NAMALWA (cell line): ENCODE results near the gene SNRPD3.
"Not testable (repeated sequence)": the region's sequence is repeated elsewhere in the genome, so short reads cannot be mapped to it uniquely, and the experiment has no call there.

Experiments
- DNase-seq: peaks from one replicate; pipeline ENCODE4 v3.0.0-alpha.2; 2015; ENCODE audit warnings: low spot score

The SNRPD3 gene

DNA sequence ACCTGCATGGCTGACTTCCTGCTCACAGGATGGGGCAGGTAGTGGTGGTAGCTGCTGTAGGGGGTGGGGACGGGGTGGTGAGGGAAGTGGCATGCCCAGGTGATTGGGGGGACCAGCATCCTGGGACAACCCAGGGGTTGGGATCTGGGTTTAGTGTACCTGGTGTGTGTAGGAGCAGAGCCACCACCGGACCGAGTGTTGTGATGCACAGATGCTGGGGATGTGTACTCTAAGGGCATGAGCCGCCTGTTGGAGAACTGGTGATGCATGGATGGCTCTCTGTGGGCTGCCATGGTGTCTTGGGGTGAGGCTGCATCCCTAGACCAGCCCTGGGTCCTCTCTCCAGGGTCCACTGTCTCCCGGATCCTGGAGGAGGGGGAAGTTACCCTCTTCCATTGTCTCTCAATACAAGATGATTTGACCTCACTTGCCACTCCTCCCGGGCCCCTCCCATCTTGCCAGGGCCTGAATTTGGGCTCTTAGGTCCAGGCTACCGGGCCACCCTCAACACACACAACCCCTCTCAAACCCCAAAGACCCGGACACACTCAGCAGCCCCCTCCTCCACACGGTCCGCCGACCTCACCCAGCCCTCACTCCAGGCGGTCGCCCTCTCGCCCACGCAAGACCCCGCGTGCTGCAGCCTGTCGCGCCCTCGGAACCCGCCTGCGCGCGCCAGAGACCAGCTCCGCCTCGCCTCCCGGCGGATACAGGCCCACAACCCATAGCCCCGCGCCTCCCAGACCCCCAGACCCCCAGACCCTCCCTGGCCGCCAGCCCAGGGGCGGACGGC is 36.5 kb downstream of the SNRPD3 start:
- no peak for DNase-seq

DNA sequence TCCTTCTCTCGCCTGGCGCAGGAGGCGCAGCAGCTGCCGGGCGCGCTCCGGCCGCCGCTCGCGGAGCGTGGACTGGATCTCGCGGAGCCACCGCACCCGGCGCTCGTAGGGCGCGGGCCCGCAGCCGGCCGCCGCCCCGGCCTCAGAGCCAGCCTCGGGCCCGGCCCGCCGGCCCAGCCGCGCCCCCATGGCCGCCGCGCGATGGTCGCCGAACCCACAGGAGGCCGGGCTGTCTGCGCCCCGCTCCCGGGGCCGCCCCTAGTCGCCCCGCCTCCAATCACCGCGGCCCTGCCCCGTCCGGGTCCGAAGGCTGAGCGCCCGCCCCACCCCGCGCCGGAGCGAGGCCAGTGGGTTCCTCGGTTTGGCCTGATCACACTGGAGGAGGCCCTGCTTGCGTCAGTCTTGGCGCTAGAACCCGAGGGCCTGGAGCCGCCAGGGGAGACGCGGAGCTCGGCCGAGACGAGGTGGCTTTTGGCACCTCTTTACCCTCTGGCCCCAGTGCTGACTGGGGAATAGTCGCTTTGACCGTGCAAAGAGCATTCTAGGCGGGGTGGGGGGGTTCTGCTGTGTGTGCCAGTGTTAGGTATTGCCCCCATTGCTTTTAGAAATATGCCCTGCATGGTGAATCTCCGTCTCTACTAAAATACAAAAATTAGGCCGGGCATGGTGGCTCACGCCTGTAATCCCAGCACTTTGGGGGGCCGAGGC is 37.2 kb downstream of the SNRPD3 start, which contains the start of gene LRRC75B:
Gene LRRC75B (minus strand): TSS at position 223 of the 708 bp plus-strand sequence. CDS start 34 bp downstream, at position 189.
- DNase-seq, result no peak

DNA sequence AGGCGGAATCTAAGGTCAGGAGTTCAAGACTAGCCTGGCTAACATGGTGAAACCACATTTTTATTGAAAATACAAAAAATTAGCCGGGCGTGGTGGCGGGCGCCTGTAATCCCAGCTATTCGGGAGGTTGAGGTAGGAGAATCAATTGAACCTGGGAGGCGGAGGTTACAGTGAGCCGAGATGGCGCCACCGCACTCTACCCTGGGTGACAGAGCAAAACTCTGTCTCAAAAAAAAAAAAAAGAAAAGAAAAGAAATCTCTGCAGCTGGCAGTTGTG is 37.7 kb downstream of the SNRPD3 start:
- DNase-seq, result not testable (repeated sequence)

DNA sequence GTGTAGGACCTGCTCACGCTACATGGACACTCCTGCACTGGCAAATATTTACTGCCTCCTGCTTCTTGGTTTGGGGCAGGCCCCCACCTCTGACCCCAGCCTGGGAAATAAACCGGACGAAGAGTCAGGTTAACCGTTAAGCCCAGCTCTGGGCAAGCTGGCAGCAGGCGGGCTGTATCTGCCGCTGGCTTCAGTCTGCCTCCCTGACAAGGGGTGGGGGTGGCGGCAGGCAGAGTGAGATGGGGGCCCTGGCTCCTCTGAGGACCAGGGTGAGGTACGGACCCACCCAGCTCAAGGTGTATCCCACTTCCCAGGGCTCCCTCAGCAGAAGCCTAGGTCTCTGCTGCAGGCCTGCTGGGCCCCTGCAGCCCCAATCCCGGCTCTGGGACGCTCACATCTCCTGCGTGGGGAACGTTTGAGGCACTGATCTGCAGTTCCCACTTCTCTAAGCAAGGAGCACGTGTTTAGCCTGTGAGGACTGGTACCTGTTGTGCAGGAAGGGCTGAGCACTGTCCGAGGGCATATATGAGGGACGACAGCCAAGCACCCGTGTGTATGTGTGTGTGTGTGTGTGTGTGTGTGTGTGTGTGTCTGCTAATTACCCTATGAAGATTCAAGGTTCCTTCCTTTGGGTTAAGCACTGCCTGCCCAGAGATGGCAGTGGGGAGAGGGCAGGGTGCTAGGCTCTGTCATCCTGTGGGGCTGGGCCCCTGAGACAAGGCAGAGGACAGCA is 38.2 kb downstream of the SNRPD3 start:
- no peak for DNase-seq

DNA sequence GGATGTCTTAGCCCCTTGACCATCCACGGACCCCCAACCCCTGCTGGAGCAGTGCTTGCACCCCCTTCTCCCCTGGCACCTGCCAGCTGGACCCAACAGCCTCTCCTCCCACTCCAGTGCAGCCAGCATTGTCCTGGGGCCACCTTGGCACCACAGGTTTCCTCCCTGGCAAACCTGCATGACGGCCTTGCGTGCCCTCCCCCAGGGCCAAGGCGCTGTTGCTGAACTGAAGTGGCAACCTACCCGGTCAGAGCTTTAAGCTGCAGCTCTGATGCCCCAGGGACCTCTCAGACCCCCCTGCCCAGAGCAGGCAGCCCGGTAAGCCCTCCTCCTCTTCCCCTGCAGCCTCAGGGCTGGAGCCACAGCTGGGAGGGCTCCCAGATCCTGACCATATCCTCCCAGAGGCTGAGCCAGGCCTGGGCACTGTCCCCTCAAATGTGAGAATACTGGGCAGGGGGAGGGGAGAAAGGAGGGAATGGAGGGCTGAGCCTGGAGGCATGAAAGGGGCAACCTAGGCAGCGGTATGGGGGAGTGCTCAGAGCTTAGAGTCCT is 38.8 kb downstream of the SNRPD3 start:
- no peak for DNase-seq

DNA sequence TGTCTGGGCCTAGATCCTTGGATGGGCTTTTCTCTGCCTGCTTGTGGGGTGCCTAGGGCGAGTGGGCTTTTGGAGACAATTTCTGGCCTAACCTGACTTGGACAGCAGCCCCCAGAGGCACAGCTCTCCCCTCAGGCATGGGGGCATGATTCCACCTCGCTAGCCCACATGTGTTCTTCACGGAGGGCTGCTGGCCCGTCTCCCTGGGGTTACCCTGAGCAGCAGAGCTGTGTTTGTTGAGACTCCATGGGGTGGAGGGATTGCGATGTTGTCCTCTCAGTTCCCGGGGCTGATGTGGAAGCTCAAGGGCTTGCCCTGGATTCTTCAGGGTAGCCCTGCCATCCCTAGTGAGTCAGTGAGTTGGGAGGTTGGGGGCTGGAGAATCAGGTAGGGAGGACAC is 39.4 kb downstream of the SNRPD3 start:
- DNase-seq, result no peak

DNA sequence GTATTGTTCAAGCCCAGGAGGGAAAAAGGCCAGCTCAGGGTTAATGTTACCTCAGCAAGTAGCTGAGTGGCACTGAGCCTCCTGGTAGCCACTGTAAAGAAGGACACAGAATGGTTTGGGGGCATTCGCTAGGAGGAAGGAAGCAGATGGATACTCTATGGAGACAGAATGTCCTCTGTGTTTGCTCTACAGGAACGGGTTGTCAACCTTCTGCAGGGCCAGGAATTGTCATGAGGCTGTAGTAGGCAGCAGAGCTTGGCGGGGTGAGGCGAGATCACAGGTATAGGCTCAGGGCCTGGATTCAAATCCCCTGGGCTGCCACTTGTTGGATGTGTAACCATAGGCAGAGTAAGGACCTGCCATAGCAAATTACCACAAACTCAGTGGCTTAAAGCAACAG is 40.1 kb downstream of the SNRPD3 start:
- DNase-seq, result no peak

DNA sequence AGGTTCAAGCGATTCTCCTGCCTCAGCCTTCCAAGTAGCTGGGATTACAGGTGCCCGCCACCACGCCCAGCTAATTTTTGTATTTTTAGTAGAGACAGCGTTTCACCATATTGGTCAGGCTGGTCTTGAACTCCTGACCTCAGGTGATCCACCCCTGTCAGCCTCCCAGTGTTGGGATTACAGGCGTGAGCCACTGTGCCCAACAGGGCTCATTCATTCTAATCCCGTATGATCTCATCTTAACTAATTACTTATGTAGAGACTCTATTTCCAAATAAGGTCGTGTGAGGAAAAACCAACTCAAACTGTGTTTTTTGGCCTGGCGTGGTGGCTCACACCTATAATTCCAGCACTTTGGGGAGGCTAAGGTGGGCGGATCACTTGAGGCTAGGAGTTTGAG is 41.3 kb downstream of the SNRPD3 start:
- DNase-seq, result not testable (repeated sequence)

DNA sequence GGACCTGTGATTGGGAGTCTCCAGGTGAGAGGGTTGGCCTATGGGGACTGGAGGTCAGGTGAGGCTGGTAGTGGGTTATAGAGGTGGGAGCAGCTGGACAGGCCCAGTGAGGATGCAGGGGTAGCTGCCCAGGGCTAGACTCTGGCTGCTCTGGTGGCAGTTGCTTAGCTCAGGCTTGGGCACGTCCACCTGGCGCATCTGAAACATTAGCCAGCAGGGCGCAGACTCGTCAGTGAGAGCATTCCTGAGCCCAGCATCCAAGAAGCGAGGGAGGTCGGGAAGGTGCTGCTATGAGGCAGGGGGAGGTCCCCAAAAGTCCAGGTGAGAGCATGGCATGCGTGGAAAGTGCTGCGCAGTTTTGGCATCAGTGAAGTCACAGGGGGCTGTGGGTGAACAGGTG is 43.7 kb downstream of the SNRPD3 start:
- no peak for DNase-seq

DNA sequence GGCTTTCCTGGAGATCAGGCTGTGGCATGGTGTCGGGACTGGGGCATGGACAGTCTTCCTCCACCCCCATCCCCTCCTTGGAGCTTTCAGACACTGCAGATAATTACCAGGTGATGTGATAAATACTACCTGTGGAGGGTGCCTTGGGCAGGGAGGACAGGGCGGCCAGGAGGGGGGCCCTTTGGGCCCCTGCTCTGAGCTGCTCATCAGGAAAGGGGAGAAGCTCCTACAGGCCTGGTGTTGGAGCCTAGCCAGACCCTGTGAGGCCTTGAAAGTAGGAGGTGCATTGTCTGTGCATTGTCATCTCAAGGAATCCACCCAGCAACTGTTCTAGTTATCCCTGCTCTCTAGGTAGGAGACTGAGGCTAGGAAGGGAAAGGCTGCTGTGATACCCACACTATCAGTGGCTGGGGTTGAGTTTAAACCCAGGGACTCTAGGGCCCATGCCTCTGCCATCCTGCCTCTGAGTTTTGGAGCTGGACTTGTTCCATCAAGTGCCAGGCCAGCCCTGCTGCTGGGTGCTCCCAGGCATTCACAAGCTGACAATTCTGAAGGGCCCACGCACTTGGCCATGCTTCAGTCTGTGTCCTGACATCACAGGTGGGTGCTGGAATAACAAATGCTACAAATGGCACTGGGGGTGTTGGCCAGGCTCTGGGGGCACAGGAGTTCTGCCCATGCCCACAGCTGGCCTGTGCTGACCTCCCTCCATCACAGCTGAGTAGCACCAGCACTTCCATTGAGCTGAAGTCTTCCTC is 44.3 kb downstream of the SNRPD3 start:
- DNase-seq, result not testable (repeated sequence)

DNA sequence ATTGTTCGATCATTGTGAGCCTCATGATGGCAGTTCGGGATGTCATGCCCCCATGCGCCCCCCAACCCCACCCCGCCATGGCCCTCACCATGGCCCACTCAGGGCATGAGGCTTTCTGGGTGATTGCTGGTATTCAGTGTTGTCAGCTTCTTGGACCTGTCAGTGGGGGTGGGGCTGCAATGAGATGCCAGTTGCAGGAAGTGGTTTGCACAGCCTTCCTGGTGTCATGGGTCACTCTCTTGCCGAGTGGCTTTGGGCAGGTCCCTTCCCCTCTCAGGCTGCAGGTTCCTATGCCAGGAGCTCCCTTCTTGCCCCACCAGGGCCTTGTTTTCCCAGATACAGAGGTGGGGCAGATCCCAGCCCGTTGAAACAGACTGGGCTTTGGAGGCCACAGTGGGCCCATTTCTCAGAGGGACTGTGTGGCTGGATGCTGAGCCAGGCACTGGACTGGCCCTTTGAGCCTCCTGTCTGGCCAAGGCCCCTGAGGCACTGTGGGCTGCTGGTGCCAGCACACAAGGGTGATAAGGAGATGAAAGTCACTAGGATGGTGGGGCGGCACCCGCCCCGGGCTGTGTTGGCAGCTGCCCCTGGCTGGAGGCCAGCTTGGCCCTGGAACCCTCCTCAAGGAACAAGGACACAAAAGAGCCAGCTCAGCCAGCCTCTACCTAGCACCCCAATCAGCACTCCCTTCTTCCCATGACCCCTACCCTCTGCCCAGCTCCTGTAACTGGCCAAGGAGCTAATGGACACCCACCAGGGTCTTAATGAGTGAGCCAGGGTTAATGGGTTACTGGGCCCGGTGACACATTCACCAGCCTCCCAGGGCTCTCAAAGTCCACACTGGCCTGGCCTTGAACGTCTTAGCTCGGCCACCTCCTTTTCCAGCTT is 45.7 kb downstream of the SNRPD3 start:
- no peak for DNase-seq

DNA sequence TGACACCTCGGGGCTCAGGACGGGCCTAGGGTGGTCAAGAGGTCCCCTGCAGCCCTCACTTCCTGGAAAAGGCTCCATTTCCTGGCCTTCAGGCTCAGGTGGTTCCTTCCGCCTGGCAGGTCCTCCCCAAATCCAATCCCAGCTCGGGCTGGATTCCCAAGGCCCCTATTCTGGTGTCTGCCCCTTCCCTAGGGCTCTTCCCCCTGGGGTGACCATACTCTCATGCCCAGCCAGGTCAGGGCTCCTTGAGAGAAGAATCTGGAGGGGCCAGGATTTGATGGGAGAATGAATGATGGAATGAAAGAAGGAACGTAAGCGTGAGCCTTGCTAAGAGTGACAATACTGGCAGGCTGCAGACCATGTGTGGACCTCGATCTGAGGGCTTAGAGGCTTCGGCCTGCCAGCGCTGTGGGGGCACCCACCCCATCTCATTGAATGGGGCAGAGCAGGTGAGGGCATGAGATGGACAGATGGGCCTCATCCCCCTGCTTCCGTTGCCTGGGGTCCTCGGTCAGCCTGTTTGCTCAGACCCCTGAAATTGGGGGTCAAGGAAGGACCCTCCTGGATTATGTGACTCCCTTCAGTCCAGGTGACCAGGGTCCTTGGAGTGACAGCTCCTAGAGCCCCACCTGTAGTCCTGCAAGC is 46.4 kb downstream of the SNRPD3 start:
- DNase-seq, result not testable (repeated sequence)

DNA sequence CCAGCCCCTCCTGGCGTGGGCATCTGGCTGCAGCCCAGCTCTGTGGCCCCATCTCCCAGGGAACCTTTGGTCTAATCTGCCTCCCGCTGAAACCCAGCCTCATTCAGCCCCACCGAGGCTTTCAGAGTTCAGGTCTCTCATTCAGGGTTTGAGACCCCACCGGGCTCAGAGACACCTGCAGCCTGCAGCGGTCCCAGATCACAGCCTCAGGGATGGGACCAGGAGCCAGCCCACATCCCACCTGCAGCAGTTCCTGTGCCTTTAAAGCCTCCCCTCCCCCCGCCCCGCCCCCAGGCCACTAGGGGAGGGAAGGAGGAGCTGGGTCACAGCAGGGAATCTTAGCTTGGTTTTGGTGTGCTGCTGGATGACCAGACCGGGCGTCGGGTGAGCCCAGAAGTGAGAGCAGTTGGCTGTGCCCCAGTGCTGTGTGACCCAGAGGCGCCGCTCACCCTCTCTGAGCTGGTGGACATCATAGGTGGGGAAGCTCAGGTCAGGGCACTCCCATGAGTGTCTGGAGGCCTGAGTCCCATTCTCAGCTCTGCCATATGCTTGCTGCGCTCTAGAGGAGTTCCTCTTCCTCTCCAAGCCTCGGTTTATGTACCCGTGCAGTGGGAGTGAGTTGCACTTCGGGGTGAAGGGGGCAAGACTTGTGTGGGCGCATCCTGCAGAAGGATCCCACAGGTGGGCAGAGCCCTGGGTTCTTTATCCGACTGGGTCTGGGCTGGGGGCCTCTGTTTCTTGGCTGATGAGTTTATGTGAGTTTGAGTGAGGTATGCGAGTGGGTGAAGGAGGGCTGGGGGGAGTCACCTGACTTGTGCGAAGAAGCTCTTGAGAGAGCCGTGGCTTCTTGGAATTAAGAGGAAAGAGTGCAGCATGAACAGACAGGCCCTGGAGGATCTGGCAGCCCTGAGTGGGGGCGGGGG is 47.3 kb downstream of the SNRPD3 start, which contains the start of gene GGT1:
Gene GGT1 (plus strand): TSS at position 347 of the 923 bp plus-strand sequence. CDS start 7,889 bp downstream, outside the sequence.
- not testable (repeated sequence) for DNase-seq

DNA sequence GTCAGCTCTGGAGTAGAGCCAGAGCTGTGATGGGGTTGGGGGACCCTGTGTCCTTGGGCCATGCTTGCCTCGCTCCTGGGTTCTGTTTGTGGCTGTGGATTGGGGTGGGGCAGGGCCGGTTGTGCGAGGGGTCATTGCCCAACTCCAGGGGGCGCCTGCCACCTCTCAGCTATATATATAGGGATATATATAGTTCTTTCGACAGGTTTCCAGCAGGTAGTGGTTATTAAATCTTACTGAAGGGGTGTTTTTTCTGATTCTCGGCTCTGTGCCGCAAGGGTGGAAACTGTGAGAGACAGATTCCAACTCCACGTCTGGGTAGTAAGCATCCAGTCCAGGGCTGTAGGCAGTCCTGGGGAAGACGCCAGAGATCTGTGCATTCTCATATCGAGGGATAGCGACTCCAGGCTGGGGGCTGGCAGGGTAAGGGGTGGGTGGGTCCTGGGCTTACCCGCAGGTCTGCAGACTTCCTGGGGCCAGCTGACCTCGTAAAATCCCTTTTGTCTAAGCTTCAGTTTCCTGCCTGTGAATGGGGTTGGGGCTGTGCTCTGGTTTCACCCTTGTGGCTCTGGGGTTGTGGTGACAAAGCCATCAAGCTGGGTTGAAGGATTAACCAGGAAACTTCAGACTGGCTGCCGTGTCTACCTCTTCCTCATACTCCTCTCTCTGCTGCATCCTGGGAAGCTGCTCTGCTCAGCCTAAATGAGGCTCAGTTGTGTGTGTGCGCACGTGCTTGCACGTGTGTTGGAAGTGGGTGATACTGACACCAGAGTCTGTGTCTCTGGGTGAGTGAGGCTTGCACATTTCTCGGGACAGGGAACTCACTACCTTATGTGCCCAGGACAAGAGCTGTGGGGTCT is 48.2 kb downstream of the SNRPD3 start:
- DNase-seq, result not testable (repeated sequence)

DNA sequence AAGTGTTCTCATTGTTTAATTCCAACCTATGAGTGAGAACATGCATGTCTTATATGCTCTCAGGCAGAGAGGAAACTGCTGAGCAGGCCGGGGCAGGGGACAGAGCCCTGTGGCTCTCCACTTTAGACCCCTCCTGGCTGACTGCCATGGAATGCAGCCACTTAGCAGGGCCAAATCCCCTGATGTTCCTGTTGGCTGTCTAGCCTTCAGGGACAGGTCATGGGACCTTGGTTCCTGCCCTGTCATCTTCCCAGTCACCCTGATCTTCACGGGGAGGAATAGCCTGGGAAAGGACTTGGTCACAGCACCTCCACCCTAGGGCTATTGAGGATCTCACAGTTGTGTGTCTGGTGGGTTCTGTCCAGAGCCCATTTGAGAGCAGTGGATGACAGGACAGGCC is 50.5 kb downstream of the SNRPD3 start:
- DNase-seq, result not testable (repeated sequence)

DNA sequence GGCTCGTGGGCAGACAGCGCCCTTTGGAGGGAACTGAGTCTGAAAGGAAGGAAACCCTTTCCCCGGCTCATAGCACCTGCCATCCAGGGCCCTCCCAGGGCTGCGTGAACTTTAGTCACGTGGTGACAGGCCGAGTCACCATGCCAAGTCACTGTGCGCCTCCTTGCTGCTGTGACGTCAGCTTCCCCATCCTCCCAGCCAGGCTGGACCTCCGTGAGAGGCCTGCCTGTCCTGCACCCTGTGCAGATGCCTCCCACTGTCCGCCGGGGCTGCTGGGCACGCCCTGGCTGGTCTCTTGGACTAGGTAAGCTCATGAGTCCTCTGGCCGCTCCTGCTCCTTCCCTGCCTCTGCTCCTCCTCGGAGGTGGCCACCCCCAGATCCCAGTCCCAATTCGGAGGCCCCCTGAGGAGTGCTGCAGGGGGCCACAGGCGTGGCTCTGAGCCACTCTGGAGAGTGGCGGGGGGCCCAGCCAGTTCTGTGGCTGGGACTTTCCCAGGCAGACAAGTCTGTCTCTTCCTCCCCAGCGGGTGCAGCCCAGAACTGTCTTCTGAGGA is 51.7 kb downstream of the SNRPD3 start:
- DNase-seq, result not testable (repeated sequence)

DNA sequence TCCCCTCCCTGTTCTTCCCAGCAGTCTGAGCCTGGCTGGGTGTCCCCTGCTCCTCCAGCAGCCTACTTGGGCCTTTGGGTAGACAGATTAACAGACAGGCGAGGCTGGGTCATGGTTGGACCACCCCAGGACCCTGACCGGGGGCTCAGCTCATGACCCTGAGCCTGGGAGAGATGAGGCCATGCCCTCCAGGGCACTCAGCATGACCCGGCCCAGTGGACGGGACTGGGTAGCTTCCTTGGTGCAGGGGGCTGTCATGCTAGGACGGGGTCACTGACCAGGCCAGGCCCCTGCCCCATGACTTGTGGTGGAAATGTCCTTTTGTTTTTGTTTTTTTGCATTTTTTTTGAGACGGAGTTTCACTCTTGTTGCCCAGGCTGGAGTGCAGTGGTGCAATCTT is 52.5 kb downstream of the SNRPD3 start:
- not testable (repeated sequence) for DNase-seq

DNA sequence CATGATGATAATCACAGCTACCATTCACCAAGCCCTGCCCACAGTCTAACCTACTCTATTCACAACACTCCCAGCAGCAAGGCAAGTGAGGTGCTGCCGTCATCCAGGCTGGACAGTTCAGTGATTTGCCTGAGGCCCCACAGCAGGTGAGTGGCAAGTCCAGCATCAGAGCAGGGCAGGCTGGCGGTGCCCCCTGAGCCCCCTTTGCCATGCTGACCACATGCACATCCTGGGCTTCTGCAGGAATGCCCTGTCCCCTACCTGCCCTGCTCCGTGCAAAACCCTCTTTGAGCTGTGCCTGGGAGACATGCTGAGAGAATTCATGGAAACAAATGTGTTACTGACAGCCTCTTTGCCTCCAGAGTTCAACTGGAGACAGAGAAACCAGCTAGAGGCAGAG is 54.1 kb downstream of the SNRPD3 start:
- DNase-seq, result not testable (repeated sequence)
